Keratinocyte (primary cell): Measurements from ENCODE around the gene ACD. TPM values are rescaled to one million over a fixed set of nuclear protein-coding genes. Genes with fewer than 3 reads are reported as not detected.

Source experiments
- DNase-seq: peaks from one replicate; pipeline ENCODE4 v3.0.0-alpha.2; 2011; ENCODE audit warnings: low read depth, missing footprints, low spot score
- FAIRE-seq: peaks from 2 replicates; lab custom pipeline; 2011; peaks lifted over from hg19 to GRCh38; lab: Jason Lieb, UNC
- H2AFZ ChIP-seq: 2 replicates; pipeline ENCODE4 v1.6.0; 2012; ENCODE audit warnings: low read length, control low read depth, inconsistent platforms; ENCODE audit not compliant: control insufficient read depth
- H3K27ac ChIP-seq: 2 replicates; pipeline ENCODE4 v1.5.1; 2011; ENCODE audit warnings: low read length; ENCODE audit not compliant: control insufficient read depth, insufficient read depth
- H3K27me3 ChIP-seq: 3 replicates; pipeline ENCODE4 v1.6.0; 2011; ENCODE audit warnings: low read length; ENCODE audit not compliant: control insufficient read depth, insufficient read depth; ENCODE audit errors: extremely low read depth
- H3K36me3 ChIP-seq, 2 experiments: 2 replicates in 1 of 2; 3 replicates in 1 of 2; pipeline ENCODE4 v1.5.1; 2011; ENCODE audit warnings: low read length in 2 of 2, mild to moderate bottlenecking in 1 of 2; ENCODE audit not compliant: control insufficient read depth in 2 of 2, insufficient read depth in 2 of 2; ENCODE audit errors: extremely low read depth in 1 of 2
- H3K4me1 ChIP-seq: 3 replicates; pipeline ENCODE4 v1.5.1; 2011; ENCODE audit warnings: low read length; ENCODE audit not compliant: control insufficient read depth, insufficient read depth; ENCODE audit errors: extremely low read depth
- H3K4me2 ChIP-seq: 3 replicates; pipeline ENCODE4 v1.6.0; 2011; ENCODE audit warnings: low read depth, low read length; ENCODE audit not compliant: control insufficient read depth, insufficient read depth; ENCODE audit errors: extremely low read depth
- H3K4me3 ChIP-seq, 3 experiments: fragments of 200-600 bp in 1 of 3; sonication (generic) in 1 of 3; 2 replicates in 2 of 3; 3 replicates in 1 of 3; pipeline ENCODE4 v1.5.1; 2011 to 2016; ENCODE audit warnings: low read length in 3 of 3, mild to moderate bottlenecking in 3 of 3, control low read depth in 2 of 3, inconsistent platforms in 1 of 3, low read depth in 1 of 3, mixed read lengths in 1 of 3, mixed run types in 1 of 3, moderate library complexity in 1 of 3; ENCODE audit not compliant: control insufficient read depth in 2 of 3, insufficient read depth in 2 of 3; ENCODE audit errors: extremely low read depth in 1 of 3
- H3K79me2 ChIP-seq: 2 replicates; pipeline ENCODE4 v1.6.0; 2012; ENCODE audit warnings: low read length; ENCODE audit not compliant: control insufficient read depth, insufficient read depth
- H3K9ac ChIP-seq: 3 replicates; pipeline ENCODE4 v1.6.0; 2011; ENCODE audit warnings: low read length; ENCODE audit not compliant: control insufficient read depth, insufficient read depth; ENCODE audit errors: extremely low read depth
- H3K9me1 ChIP-seq: 3 replicates; pipeline ENCODE4 v1.6.0; 2011; ENCODE audit warnings: low read length; ENCODE audit not compliant: control insufficient read depth, insufficient read depth; ENCODE audit errors: extremely low read depth
- H3K9me3 ChIP-seq: 2 replicates; pipeline ENCODE4 v1.5.1; 2012; ENCODE audit warnings: low read depth, low read length; ENCODE audit not compliant: control insufficient read depth
- H4K20me1 ChIP-seq: 3 replicates; pipeline ENCODE4 v1.6.0; 2011; ENCODE audit warnings: low read length; ENCODE audit not compliant: control insufficient read depth, insufficient read depth; ENCODE audit errors: extremely low read depth
- CTCF ChIP-seq, 3 experiments: IDR thresholded peaks in 1 of 3; conservative IDR thresholded peaks in 1 of 3; optimal IDR thresholded peaks in 1 of 3; 2 replicates in 2 of 3; 3 replicates in 1 of 3; pipeline versions ENCODE3 to v1.5.1; 2011; ENCODE audit warnings: low read length in 3 of 3, mild to moderate bottlenecking in 3 of 3, moderate library complexity in 2 of 3, control low read depth in 1 of 3, inconsistent platforms in 1 of 3; ENCODE audit not compliant: insufficient read depth in 2 of 3; ENCODE audit errors: extremely low read depth in 1 of 3
- EZH2 ChIP-seq: IDR thresholded peaks from one replicate; pipeline ENCODE4 v1.6.1; 2012; ENCODE audit warnings: inconsistent platforms, mild to moderate bottlenecking, low read length, moderate library complexity
- dilution Hi-C: fragments of 300-500 bp; cut with MboI; formaldehyde crosslinking; loops from one replicate; pipeline ENCODE4 v1.7.0; 2020; ENCODE audit warnings: low sequenced_read_pairs; ENCODE audit not compliant: extremely low pct_ligation_motif_present
- polyA plus RNA-seq, 5 experiments: library from polyadenylated mRNA; depleted of rRNA in 3 of 5; stranded (reverse) in 3 of 5; stranded (forward) in 1 of 5; unstranded in 1 of 5; fragments of >200 nt; gene quantifications; 1 replicate in 1 of 5; 2 replicates in 3 of 5; 3 replicates in 1 of 5; pipeline versions ENCODE4 v1.2.1 to v1.2.3, GENCODE V29; 2011 to 2012; ENCODE audit warnings: missing spikeins in 2 of 5, low read depth in 1 of 5, low replicate concordance in 1 of 5

Gene ACD
- polyA plus RNA-seq, 1 donor (not counting 4 experiments of a cell fraction or from before 2014, with no cell fraction given): 12.9 TPM

DNA sequence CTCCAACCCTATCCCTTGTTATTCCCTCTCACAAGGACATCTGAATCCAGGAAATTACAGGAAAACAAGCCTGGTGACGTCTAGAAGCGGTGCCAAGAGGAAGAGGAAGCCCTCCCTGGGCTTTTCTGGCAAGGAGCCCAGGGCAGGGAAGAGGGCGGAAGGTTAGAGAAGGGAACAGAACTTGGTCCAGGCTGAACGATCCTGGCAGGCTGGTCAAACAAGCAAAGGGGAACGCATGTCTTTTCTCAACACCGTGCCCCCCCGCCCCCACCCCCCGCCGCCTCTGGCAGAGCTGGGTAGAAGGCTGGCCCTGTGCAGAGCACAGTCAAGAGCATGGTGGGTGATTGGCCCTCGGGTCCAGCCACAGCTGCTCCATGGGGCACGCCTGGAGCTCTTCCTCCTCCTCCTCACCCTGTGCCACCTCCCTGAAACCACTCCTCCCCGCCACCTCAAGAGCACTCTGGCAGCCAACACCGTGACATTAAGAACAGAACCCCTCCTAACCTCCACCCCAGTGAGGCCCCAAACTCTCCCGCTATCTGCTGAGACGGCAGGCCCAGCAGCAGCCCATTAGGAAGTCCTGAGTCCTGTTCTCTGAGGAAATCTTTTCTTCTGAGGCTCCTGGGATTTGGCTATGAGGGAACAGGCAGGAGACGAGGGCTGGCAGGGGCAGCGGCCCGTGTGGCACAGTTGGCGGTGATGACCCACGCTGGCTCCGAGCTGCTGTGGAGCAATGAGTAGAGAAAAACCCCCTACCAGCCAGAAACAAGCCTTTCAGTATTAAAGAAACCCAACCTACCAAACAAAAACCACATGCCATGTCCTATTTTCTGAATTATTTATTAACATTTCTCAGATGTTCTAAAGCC, 13.9 kb upstream of the ACD start:
- dilution Hi-C loops: no loop called here
- DNase-seq: no peak

GRCh38 chr16:67672739-67673662, 12.9 kb upstream of the ACD start:
- Histone ChIP-seq H3K27ac (no peak overlapping the region), H3K4me3 (no peak overlapping the region), H3K9me3 (no peaks in the 10 kb centered on the region), H3K36me3 (peaks cover 0 to 3% of the 10 kb centered on the region in 2 experiments), H3K27me3 (no peaks in the 10 kb centered on the region), H3K79me2 (no peaks in the 10 kb centered on the region), H3K4me1 (peaks cover 13% of the 10 kb centered on the region), H2AFZ (no peak overlapping the region), H4K20me1 (no peaks in the 10 kb centered on the region), H3K9me1 (no peaks in the 10 kb centered on the region), H3K9ac (no peak overlapping the region), H3K4me2 (no peak overlapping the region)
- dilution Hi-C loops: no loop called here
- DNase-seq: no peak
- peak; percentile 89 for FAIRE-seq
- TF ChIP-seq CTCF (optimal IDR thresholded peaks at IDR 0.05 in 1 of 3, IDR thresholded peaks at IDR 0.05 in 1 of 3, conservative IDR thresholded peaks at IDR 0.05 in 1 of 3; ENCODE audit: extremely low read depth in 1 of 3, insufficient read depth in 2 of 3, low read length in 3 of 3): peak; percentile 81 to 88 (median 86)
- no peak for TF ChIP-seq EZH2

More for the DNA sequence above, 13.9 kb upstream of the ACD start:
- H3K27me3 ChIP-seq: no peaks in the 10 kb centered on the region
- no peaks in the 10 kb centered on the region for H3K79me2 ChIP-seq
- H3K4me1 ChIP-seq: peaks cover 13% of the 10 kb centered on the region
- TF ChIP-seq EZH2: no peak
- TF ChIP-seq CTCF (optimal IDR thresholded peaks at IDR 0.05 in 1 of 3, IDR thresholded peaks at IDR 0.05 in 1 of 3, conservative IDR thresholded peaks at IDR 0.05 in 1 of 3; ENCODE audit: extremely low read depth in 1 of 3, insufficient read depth in 2 of 3, low read length in 3 of 3): no peak
- peak; percentile 61 for FAIRE-seq
- H3K4me3 ChIP-seq: no peak overlapping the region
- H3K27ac ChIP-seq: no peak overlapping the region
- no peak overlapping the region for H3K9ac ChIP-seq
- H3K36me3 ChIP-seq: peaks cover 0 to 3% of the 10 kb centered on the region in 2 experiments
- H3K9me3 ChIP-seq: no peaks in the 10 kb centered on the region
- H3K4me2 ChIP-seq: no peak overlapping the region
- no peak overlapping the region for H2AFZ ChIP-seq
- H4K20me1 ChIP-seq: no peaks in the 10 kb centered on the region
- H3K9me1 ChIP-seq: no peaks in the 10 kb centered on the region
